Measurements from ENCODE around the gene ROR2. TPM values are rescaled to one million over a fixed set of nuclear protein-coding genes. Genes with fewer than 3 reads are reported as not detected.

The ROR2 gene
- total RNA-seq, 4 donors from 2014 or later = 0.19 to 1.7 (median 0.38) TPM

GRCh38 chr9:91560301-91560700 lies 389.7 kb downstream of the ROR2 start:
- no peak for TF ChIP-seq CTCF (IDR thresholded peaks at IDR 0.05; ENCODE audit: low read depth)

- no peak for TF ChIP-seq CTCF (IDR thresholded peaks at IDR 0.05; ENCODE audit: low read depth)
Observed at GRCh38 chr9:91558879-91559278, 391.1 kb downstream of the ROR2 start.

GRCh38 chr9:91558395-91558794 lies 391.6 kb downstream of the ROR2 start:
- TF ChIP-seq CTCF (IDR thresholded peaks at IDR 0.05; ENCODE audit: low read depth) = no peak

GRCh38 chr9:91557327-91557726 lies 392.7 kb downstream of the ROR2 start:
- TF ChIP-seq CTCF (IDR thresholded peaks at IDR 0.05; ENCODE audit: low read depth) = no peak

GRCh38 chr9:91555132-91555531 lies 394.9 kb downstream of the ROR2 start:
- TF ChIP-seq CTCF (IDR thresholded peaks at IDR 0.05; ENCODE audit: low read depth) = no peak

GRCh38 chr9:91549177-91549576 lies 400.9 kb downstream of the ROR2 start:
- TF ChIP-seq CTCF (IDR thresholded peaks at IDR 0.05; ENCODE audit: low read depth) = no peak

GRCh38 chr9:91547081-91547480 lies 402.9 kb downstream of the ROR2 start:
- TF ChIP-seq CTCF (IDR thresholded peaks at IDR 0.05; ENCODE audit: low read depth) = no peak
